ENCODE data around the gene CCDC12. TPM values are rescaled to one million over a fixed set of nuclear protein-coding genes. Genes with fewer than 3 reads are reported as not detected.

CCDC12 gene
- total RNA-seq, 1 donor from 2014 or later: 33.0 TPM

DNA sequence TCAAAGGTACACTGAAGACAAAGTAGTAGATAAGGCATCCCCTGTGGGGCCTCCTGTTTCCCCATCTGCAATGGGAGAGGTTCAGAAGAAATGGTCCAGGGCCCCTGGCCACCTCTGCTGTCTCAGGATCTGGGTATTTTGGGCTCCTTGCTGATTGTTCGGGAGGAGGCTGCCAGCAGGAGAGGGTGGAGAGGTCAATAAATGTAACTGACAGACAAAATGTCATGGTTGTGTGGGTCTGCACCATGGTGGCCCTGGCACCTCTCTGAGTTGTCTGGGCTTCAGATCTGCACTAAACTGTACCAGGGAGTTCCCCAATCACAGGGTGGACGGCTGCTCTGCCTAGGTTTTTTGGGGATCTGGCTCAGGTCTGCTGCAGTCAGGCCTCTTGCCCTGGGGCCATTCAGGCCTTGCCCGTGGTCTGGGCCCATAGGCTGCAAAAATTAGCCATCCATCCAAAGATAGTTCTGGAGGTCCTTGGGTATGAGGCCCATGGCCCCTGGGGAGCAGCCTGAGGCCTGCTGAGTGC is 10.3 kb upstream of the CCDC12 start:
- no peaks in the 10 kb centered on the region for H3K36me3 ChIP-seq (ENCODE audit: control insufficient read depth, insufficient read depth, low read length)
- H3K27me3 ChIP-seq (ENCODE audit: control insufficient read depth, insufficient read depth, low read length): no peaks in the 10 kb centered on the region
- TF ChIP-seq, protein P1, sequence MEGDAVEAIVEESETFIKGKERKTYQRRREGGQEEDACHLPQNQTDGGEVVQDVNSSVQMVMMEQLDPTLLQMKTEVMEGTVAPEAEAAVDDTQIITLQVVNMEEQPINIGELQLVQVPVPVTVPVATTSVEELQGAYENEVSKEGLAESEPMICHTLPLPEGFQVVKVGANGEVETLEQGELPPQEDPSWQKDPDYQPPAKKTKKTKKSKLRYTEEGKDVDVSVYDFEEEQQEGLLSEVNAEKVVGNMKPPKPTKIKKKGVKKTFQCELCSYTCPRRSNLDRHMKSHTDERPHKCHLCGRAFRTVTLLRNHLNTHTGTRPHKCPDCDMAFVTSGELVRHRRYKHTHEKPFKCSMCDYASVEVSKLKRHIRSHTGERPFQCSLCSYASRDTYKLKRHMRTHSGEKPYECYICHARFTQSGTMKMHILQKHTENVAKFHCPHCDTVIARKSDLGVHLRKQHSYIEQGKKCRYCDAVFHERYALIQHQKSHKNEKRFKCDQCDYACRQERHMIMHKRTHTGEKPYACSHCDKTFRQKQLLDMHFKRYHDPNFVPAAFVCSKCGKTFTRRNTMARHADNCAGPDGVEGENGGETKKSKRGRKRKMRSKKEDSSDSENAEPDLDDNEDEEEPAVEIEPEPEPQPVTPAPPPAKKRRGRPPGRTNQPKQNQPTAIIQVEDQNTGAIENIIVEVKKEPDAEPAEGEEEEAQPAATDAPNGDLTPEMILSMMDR (IDR thresholded peaks at IDR 0.05; ENCODE audit: insufficient read depth, low read length, poor library complexity, severe bottlenecking): no peak
- no peak for DNase-seq (ENCODE audit: low read depth)
- H3K4me3 ChIP-seq (ENCODE audit: low read depth, low read length): no peak overlapping the region

DNA sequence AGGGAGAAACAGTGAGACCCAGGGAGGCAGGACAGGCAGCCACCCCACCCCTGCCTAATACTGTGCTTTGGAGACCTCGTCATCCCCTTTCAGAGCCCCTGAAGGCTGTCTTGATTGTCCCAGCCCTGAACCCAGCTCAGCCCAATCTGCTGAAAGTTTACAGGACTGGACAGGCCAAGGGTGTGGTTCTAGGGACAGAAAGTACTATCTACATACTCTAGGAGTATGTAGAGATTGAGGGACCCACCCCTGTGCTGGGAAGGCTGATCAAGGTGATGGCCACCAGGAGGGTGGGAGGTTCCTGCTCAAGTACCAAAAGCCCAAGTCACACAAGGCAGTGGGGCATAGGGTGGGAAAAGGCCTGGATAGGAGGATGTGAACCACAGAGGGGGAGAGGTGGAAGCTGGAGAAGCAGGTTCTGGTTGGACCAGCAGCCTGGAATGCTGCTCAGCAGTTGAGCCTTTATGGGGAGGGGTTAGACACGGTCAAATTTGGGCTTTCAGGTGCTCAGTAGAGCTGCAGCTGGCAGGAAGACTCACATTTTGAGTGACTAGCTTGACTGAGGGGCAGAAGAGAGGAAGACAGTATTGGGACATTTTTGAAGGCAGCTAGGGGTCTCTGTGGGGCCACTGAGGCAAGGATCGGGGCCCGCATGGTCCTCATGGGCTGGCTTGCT is 9.6 kb upstream of the CCDC12 start:
- Histone ChIP-seq H3K36me3 (ENCODE audit: control insufficient read depth, insufficient read depth, low read length) (no peaks in the 10 kb centered on the region), H3K4me3 (ENCODE audit: low read depth, low read length) (no peak overlapping the region), H3K27me3 (ENCODE audit: control insufficient read depth, insufficient read depth, low read length) (no peaks in the 10 kb centered on the region)
- TF ChIP-seq, protein P1 (IDR thresholded peaks at IDR 0.05; ENCODE audit: insufficient read depth, low read length, poor library complexity, severe bottlenecking): no peak
- DNase-seq (ENCODE audit: low read depth): no peak

DNA sequence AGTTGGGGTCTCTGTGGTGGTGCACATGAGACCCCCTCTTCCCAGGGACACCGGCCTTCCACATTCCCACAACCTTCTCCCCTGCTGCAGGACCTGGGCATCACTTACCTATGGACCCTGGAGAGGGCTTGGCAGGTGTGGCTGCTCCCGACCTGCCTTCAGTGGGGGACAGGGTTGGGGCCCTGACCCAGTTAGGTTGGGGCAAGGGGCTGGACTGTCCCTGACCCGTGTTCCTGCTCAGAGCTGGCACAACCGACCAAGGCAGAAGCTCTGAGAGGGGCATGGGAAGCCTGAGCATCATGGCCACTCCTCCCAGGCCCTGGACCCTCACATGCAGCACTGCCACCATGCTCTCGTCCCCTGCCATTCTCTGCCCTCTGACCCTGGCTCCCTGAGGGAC is 9.0 kb upstream of the CCDC12 start:
- TF ChIP-seq, protein P1 (IDR thresholded peaks at IDR 0.05; ENCODE audit: insufficient read depth, low read length, poor library complexity, severe bottlenecking): no peak
- Histone ChIP-seq H3K4me3 (ENCODE audit: low read depth, low read length) (no peak overlapping the region), H3K36me3 (ENCODE audit: control insufficient read depth, insufficient read depth, low read length) (no peaks in the 10 kb centered on the region), H3K27me3 (ENCODE audit: control insufficient read depth, insufficient read depth, low read length) (no peaks in the 10 kb centered on the region)
- no peak for DNase-seq (ENCODE audit: low read depth)

DNA sequence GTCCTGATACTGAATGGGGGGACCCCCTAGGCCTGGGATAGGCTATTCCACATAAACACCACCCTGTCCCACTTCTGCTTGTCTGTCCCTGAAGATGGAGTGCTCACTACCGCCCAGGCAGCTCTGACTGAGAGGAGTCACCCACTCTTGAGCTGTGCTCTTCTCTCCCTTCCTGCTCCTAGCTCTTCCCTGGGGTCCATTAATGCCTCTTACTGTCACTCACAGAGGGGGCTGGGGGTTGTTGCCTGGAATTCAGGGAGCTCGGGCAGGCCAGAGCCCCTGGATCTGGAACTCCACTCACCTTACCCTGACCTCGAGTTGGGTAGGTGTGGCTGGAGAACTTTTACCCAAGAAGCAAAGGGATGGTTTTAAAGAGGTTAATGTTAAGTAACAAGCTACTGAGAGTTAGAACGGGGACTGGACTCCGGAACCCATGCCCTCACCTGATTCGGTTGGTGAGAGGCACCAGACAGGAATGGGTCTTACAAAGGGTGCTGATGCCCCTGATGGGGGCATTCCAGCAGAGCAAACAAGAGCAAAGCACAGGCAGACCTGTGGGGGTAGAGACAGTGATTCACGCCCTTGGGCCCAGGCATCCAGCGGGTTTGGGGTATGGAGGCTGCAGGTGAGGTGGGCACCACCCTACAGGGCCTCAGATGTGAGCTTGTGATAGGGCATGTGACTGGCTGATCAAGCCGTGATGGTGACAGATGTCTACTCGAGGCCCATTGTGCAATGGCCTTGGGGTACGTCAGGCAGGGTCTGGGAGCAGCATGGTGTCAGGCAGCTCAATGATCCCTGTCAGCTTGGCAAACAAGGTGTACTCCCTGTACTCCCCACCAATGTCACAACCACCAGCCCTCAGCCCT is 8.3 kb upstream of the CCDC12 start:
- Histone ChIP-seq H3K4me3 (ENCODE audit: low read depth, low read length) (no peak overlapping the region), H3K36me3 (ENCODE audit: control insufficient read depth, insufficient read depth, low read length) (no peaks in the 10 kb centered on the region), H3K27me3 (ENCODE audit: control insufficient read depth, insufficient read depth, low read length) (no peaks in the 10 kb centered on the region)
- no peak for DNase-seq (ENCODE audit: low read depth)
- TF ChIP-seq, protein P1 (IDR thresholded peaks at IDR 0.05; ENCODE audit: insufficient read depth, low read length, poor library complexity, severe bottlenecking): no peak

DNA sequence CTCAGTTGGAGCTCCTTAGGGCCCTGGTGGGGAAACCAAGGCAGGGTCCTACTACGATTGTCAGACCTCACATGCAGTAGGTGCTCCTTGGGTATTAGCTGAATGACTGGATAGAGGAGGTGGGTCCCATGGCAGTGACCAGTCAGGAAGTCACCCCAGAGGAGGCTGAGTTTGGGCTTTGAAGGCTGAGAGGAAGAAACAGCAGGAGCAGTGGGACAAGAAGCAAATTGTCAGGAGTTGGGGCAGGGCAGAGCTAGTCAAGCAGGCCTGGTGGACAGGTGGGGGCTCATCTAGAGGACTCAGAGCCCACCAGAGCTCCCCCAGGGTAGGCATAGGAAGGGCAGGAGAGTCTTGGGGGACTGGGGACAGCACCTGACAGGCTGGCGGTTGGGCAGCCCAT is 6.0 kb upstream of the CCDC12 start:
- H3K27me3 ChIP-seq (ENCODE audit: control insufficient read depth, insufficient read depth, low read length): no peaks in the 10 kb centered on the region
- TF ChIP-seq, protein P1 (IDR thresholded peaks at IDR 0.05; ENCODE audit: insufficient read depth, low read length, poor library complexity, severe bottlenecking): no peak
- H3K4me3 ChIP-seq (ENCODE audit: low read depth, low read length): no peak overlapping the region
- no peaks in the 10 kb centered on the region for H3K36me3 ChIP-seq (ENCODE audit: control insufficient read depth, insufficient read depth, low read length)
- no peak for DNase-seq (ENCODE audit: low read depth)

All from kidney epithelial cell (primary cell).